KOPT-K1 (cell line): Measurements from ENCODE around the gene ZNF66.
"Not testable (repeated sequence)": the region's sequence is repeated elsewhere in the genome, so short reads cannot be mapped to it uniquely, and the experiment has no call there.

Experiments
- H3K27ac ChIP-seq: fragments of 200-600 bp; sonication (generic); 2 replicates; pipeline ENCODE4 v1.5.1; 2016; ENCODE audit warnings: antibody characterized with exemption, mild to moderate bottlenecking, low read depth, low read length; ENCODE audit not compliant: poor library complexity, severe bottlenecking
- H3K36me3 ChIP-seq: fragments of 200-600 bp; sonication (generic); 2 replicates; pipeline ENCODE4 v1.5.1; 2017; ENCODE audit warnings: antibody characterized with exemption, mild to moderate bottlenecking, low read length, moderate library complexity; ENCODE audit not compliant: insufficient read depth
- H3K9me3 ChIP-seq: fragments of 200-600 bp; sonication (generic); 2 replicates; pipeline ENCODE4 v1.5.1; 2017; ENCODE audit warnings: antibody characterized with exemption, low read length, mild to moderate bottlenecking; ENCODE audit not compliant: insufficient read depth, poor library complexity, severe bottlenecking

ZNF66 gene

GRCh38 chr19:20776083-20777076 lies at the start of gene ZNF66:
TSS of gene ZNF66 (plus strand) at chr19:20776304. CDS start at chr19:20776448, 144 bp downstream.
- H3K9me3 ChIP-seq, result peaks cover 73% of the 10 kb centered on the region
- H3K36me3 ChIP-seq, result peaks cover 38% of the 10 kb centered on the region
- H3K27ac ChIP-seq, result peak within 1 kb of the TSS; percentile 85

GRCh38 chr19:20750169-20750568 lies 25.9 kb upstream of the ZNF66 start:
- not testable (repeated sequence) for H3K27ac ChIP-seq, H3K9me3 ChIP-seq, H3K36me3 ChIP-seq

GRCh38 chr19:20752291-20752690 lies 23.8 kb upstream of the ZNF66 start:
- not testable (repeated sequence) for H3K9me3 ChIP-seq, H3K27ac ChIP-seq, H3K36me3 ChIP-seq

- H3K36me3 ChIP-seq, H3K27ac ChIP-seq: not testable (repeated sequence)
- peaks cover 44% of the 10 kb centered on the region for H3K9me3 ChIP-seq
These were observed 6.8 kb upstream of the ZNF66 start for GRCh38 chr19:20769225-20769736.

GRCh38 chr19:20787786-20788185 lies 11.7 kb downstream of the ZNF66 start:
- Histone ChIP-seq H3K9me3 (peaks cover 99% of the 10 kb centered on the region), H3K27ac (no peak overlapping the region), H3K36me3 (peaks cover 99% of the 10 kb centered on the region)

GRCh38 chr19:20791806-20792205 lies 15.7 kb downstream of the ZNF66 start:
- no peak overlapping the region for H3K27ac ChIP-seq
- H3K9me3 ChIP-seq, result peaks cover 99% of the 10 kb centered on the region
- H3K36me3 ChIP-seq, result peaks cover 98% of the 10 kb centered on the region

GRCh38 chr19:20806311-20807262 lies 30.5 kb downstream of the ZNF66 start:
- H3K9me3 ChIP-seq, result peaks cover 95% of the 10 kb centered on the region
- not testable (repeated sequence) for H3K27ac ChIP-seq

GRCh38 chr19:20840371-20840770 lies 64.3 kb downstream of the ZNF66 start:
- Histone ChIP-seq H3K36me3 (peaks cover 19% of the 10 kb centered on the region; the same call in 1 of the 2 replicates), H3K9me3 (peaks cover 75% of the 10 kb centered on the region), H3K27ac (no peak overlapping the region)

More at GRCh38 chr19:20806311-20807262, 30.5 kb downstream of the ZNF66 start:
- peaks cover 45% of the 10 kb centered on the region for H3K36me3 ChIP-seq
